ENCODE measurements around the gene ENOPH1. TPM values are rescaled to one million over a fixed set of nuclear protein-coding genes. Genes with fewer than 3 reads are reported as not detected.

The ENOPH1 gene
- total RNA-seq, 2 experiments from 2014 or later = 17.9 to 19.4 TPM

DNA sequence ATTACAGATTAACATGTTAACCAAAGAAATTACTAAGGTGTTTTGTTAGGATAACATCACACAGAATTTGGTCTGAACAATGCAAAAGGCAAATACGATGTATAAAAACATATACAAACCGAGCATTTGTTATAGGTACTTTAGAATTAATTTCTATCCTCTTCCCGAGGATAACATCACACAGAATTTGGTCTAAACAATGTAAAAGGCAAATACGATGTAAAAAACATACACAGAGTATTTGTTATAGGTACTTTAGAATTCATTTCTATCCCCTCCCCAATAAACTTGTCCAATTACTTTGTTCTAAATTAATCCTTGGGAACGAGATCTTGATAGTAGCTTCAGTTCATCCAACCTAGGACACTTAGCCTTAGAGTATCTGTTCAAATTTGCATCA lies 7.8 kb upstream of the ENOPH1 start:
- Histone ChIP-seq H3K9me3 (ENCODE audit: control insufficient read depth in 1 of 2, insufficient read depth in 1 of 2, low read length in 2 of 2) (no peaks in the 10 kb centered on the region), H3K27ac (ENCODE audit: low read depth in 1 of 2, low read length in 2 of 2) (no peak overlapping the region), H3K4me3 (ENCODE audit: low read length) (no peak overlapping the region), H3K4me1 (ENCODE audit: insufficient read depth, low read length) (peaks cover 9% of the 10 kb centered on the region), H3K36me3 (ENCODE audit: insufficient read depth, low read length) (peaks cover 57% of the 10 kb centered on the region), H3K27me3 (ENCODE audit: control insufficient read depth in 1 of 2, insufficient read depth in 2 of 2, low read length in 2 of 2) (no peaks in the 10 kb centered on the region)
- DNase-seq = no peak
- H3K36me3 Mint-ChIP-seq (ENCODE audit: low read depth) = peaks cover 56% of the 10 kb centered on the region
- H3K4me1 Mint-ChIP-seq (ENCODE audit: low read depth) = peaks cover 50% of the 10 kb centered on the region
- CTCF ChIA-PET = no interaction called here
- ATAC-seq (ENCODE audit: poor library complexity) = no peak
- peaks cover 7% of the 10 kb centered on the region for H3K27me3 Mint-ChIP-seq
- H3K4me3 Mint-ChIP-seq = no peak overlapping the region
- TF ChIP-seq, protein P1, sequence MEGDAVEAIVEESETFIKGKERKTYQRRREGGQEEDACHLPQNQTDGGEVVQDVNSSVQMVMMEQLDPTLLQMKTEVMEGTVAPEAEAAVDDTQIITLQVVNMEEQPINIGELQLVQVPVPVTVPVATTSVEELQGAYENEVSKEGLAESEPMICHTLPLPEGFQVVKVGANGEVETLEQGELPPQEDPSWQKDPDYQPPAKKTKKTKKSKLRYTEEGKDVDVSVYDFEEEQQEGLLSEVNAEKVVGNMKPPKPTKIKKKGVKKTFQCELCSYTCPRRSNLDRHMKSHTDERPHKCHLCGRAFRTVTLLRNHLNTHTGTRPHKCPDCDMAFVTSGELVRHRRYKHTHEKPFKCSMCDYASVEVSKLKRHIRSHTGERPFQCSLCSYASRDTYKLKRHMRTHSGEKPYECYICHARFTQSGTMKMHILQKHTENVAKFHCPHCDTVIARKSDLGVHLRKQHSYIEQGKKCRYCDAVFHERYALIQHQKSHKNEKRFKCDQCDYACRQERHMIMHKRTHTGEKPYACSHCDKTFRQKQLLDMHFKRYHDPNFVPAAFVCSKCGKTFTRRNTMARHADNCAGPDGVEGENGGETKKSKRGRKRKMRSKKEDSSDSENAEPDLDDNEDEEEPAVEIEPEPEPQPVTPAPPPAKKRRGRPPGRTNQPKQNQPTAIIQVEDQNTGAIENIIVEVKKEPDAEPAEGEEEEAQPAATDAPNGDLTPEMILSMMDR (IDR thresholded peaks at IDR 0.05) = no peak
- no peaks in the 10 kb centered on the region for H3K9me3 Mint-ChIP-seq
- peak overlapping the region; percentile 24 for H3K27ac Mint-ChIP-seq
- POLR2A ChIA-PET = interaction anchor here (2.5 to 3.7 kb wide), 2 partner anchors 48 to 52 kb away, joined by 5 to 18 read pairs; partner anchors contain the start of gene HNRNPD
- intact Hi-C loops (cut with DNase I, micrococcal nuclease) = no loop called here

DNA sequence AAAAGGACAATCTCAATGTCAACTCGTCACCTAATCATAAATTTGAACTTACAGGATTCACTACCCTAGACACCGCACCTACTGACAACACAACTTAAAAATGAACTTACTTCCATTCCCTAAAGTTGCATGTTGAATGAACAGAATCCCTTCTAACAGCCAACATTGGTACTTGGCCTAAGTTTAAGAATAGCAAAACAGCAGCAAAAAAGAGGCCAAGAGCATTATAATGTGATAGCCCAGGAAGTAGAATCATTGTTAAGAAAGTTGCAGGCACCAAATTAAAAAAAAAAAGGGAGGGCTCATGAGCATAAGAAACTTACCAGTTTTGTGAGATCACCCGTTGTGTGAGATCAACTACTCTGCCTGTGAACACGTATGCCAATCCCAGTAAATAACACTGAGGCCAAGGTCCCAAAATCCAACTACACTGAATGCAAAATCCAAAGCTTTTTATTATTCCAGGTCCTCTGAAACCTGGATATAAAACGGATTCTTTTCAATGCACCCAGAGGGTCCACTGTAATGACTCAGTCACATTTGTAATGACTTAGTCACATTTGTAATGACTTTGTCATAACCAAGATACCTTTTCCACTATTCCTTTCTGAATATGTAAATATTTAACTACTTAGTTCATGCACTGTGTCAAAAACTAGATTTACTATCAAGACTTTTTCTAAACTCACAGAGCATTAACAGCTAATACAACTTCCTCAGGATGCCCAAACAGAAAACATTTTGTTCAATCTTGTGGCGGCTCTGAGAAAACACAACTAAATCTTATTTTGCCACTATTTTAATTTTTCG lies 6.9 kb upstream of the ENOPH1 start:
- Histone ChIP-seq H3K27me3 (ENCODE audit: control insufficient read depth in 1 of 2, insufficient read depth in 2 of 2, low read length in 2 of 2) (no peaks in the 10 kb centered on the region), H3K27ac (ENCODE audit: low read depth in 1 of 2, low read length in 2 of 2) (no peak overlapping the region), H3K4me3 (ENCODE audit: low read length) (no peak overlapping the region), H3K9me3 (ENCODE audit: control insufficient read depth in 1 of 2, insufficient read depth in 1 of 2, low read length in 2 of 2) (no peaks in the 10 kb centered on the region), H3K4me1 (ENCODE audit: insufficient read depth, low read length) (peaks cover 15% of the 10 kb centered on the region), H3K36me3 (ENCODE audit: insufficient read depth, low read length) (peaks cover 63% of the 10 kb centered on the region)
- DNase-seq = no peak
- H3K4me3 Mint-ChIP-seq = no peak overlapping the region
- H3K4me1 Mint-ChIP-seq (ENCODE audit: low read depth) = peaks cover 58% of the 10 kb centered on the region
- H3K27ac Mint-ChIP-seq = peak overlapping the region; percentile 19
- no peak for ATAC-seq (ENCODE audit: poor library complexity)
- intact Hi-C loops (cut with DNase I, micrococcal nuclease) = no loop called here
- H3K36me3 Mint-ChIP-seq (ENCODE audit: low read depth) = peaks cover 64% of the 10 kb centered on the region
- POLR2A ChIA-PET = interaction anchor here (1.7 kb wide), 1 partner anchor 49 kb away, joined by 9 read pairs; the partner anchor contains the start of gene HNRNPD
- CTCF ChIA-PET = interaction anchor here (1.1 to 1.4 kb wide), 2 partner anchors 26 to 63 kb away, joined by 3 to 4 read pairs; no protein-coding TSS in a partner anchor
- H3K9me3 Mint-ChIP-seq = no peaks in the 10 kb centered on the region
- no peaks in the 10 kb centered on the region for H3K27me3 Mint-ChIP-seq
- TF ChIP-seq, protein P1 (IDR thresholded peaks at IDR 0.05) = no peak

DNA sequence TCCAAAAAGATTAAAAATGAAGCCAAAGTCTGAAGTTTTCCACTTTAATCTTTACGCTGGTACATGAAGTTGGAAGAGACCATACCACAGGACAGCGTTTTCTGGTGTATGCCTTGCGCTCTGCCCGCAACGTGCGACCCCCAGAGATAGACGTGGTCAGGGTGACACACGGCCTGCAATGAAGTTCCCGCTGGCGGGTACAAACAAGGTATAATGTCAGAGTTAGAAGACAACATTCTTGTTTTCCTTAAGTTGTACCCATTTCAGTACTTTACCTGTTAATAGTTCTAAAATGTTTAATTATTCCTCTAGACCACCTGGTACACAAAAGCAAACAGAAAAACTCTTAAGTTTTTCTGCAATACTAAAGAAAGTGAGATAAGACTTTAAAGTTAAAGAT lies 4.9 kb upstream of the ENOPH1 start:
- ATAC-seq (ENCODE audit: poor library complexity) (no peak), DNase-seq (no peak)
- TF ChIP-seq, protein P1 (IDR thresholded peaks at IDR 0.05) = no peak
- POLR2A ChIA-PET = no interaction called here
- no peak overlapping the region for H3K27ac ChIP-seq (ENCODE audit: low read depth in 1 of 2, low read length in 2 of 2)
- Mint-ChIP-seq H3K9me3 (no peaks in the 10 kb centered on the region), H3K4me3 (peak overlapping the region; percentile 48), H3K36me3 (ENCODE audit: low read depth) (peaks cover 82% of the 10 kb centered on the region), H3K27ac (peak overlapping the region; percentile 19), H3K27me3 (peaks cover 4% of the 10 kb centered on the region), H3K4me1 (ENCODE audit: low read depth) (peaks cover 71% of the 10 kb centered on the region)
- peaks cover 15% of the 10 kb centered on the region for H3K4me1 ChIP-seq (ENCODE audit: insufficient read depth, low read length)
- peaks cover 63% of the 10 kb centered on the region for H3K36me3 ChIP-seq (ENCODE audit: insufficient read depth, low read length)
- H3K9me3 ChIP-seq (ENCODE audit: control insufficient read depth in 1 of 2, insufficient read depth in 1 of 2, low read length in 2 of 2) = no peaks in the 10 kb centered on the region
- no peaks in the 10 kb centered on the region for H3K27me3 ChIP-seq (ENCODE audit: control insufficient read depth in 1 of 2, insufficient read depth in 2 of 2, low read length in 2 of 2)
- no peak overlapping the region for H3K4me3 ChIP-seq (ENCODE audit: low read length)
- CTCF ChIA-PET = no interaction called here
- intact Hi-C loops (cut with DNase I, micrococcal nuclease) = no loop called here
